DMS153 treated with DMSO at 0.1 percent for 48 hours (cell line): ENCODE data around the gene KAT7.
"Not testable (repeated sequence)": the region's sequence is repeated elsewhere in the genome, so short reads cannot be mapped to it uniquely, and the experiment has no call there.

ENCODE experiments used
- DNase-seq: peaks from one replicate; lab custom pipeline; 2025; ENCODE audit not compliant: unreplicated experiment; lab: John Stamatoyannopoulos, UW

The KAT7 gene

DNA sequence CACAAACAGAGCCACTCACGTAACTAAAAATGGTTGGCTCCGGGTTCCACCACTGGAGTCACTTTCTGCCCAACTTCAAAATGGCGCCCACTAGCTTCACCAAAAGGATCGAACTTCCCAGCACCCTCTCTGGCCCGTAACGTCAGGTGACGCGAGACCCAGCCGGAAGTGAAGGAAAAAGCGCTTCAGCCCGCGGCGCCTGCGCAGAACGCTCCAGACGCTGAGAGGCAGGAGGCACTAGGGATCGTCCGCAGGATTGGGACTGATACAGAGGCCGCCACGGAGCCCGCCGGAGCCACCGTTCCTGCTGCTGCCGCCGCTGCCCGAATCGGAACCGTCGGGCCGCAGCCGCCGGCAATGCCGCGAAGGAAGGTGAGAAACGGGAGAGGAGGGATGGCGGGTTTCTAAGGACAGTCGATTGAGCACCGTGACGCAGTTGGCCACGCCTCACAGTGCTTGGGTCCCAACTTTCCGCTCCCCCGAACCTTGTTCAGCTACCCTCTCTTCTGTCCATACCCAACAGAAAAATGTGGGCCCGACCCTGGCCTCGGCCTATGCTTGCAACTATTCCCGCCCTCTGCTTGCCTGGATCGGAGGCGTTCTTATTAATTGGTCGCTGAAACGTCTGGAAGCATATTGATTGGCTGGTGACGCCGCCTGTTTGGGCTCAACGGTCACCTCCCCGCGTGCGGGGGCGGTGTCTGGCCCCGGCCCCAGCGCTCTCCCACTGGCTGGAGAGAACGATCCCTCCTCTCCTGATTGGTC, at the start of gene KAT7:
TSS of gene KAT7 (plus strand) at position 204 of the 765 bp plus-strand sequence. CDS start at position 358, 154 bp downstream.
- peak; percentile 98 for DNase-seq

DNA sequence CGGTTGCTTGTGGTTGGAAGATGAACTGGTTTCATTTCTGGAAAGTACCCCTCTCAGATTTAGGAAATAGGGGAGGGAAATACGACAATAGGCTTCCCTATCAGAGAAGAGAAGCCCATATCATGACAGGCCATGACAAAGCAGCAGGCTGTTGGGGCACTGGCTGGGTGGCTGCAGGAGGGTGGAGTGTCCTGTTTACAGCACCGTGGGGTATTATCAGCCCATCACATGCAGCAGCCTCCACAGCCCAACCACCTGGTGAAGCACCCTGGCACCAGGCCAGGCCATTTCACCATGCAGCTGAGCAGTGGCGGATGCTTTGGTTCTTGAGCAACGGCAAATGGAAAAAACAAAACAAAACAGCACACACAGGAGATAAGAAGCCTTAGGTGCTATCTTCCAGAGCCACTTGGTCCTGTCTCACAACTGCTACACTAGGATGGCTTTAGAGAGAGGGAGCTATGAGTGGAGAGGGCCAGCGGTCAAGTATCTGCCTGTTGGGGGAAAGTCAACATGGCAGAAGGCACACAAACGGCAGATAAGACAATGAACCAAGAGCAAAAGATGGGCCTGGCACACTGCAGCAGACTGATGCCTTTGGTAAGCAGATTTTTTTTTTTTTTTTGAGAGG, 48.7 kb upstream of the KAT7 start:
- peak; percentile 87 for DNase-seq

DNA sequence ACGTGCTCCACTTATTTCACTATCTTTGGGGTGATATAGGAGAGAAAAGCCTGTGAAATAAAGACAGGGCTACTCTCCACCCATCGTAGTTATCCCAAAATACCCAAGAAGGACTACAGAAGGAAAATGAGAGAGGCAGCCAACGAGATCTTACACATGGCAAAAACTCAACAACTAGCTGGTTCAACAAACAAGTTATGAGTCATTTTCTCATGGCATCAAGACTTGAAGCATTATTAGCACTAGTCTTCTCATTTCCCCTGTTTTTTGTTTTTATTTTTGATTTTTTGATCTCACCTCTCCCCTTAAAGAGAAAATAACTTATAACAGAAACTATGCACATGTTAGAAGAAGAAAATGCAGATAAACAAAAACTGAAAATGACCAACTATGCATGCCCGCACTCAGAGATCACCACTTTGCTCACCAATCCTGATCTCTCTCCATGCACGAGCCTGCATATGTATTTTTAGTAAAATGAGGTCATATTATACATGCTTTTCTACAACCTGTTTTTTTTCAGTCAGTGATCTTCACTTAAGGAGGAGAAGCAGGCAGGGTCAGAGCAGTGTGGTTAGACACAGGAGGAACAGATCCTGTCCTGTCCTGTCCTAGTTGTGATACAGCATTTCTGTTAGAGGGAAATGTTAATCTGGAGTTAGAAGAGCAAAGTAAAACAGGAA, 47.3 kb upstream of the KAT7 start:
- no peak for DNase-seq

DNA sequence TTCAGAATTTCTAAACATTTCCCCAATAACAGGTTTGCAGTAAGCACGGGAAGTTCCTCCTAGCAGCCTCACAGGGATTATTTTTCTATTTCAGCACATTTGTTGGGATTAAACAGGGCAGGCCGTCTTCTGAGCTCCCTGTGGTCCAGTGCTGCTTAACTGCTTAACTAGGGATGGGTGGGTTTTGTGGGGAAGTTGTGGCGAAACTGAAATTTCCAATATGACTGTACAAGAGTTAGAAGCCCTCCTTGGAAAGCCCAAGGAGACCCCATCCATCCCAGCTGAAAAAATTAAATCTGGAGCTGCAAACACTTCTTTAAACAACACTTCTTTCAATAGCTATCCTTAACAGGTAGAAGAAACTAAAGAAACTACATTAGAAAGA, 46.8 kb upstream of the KAT7 start:
- DNase-seq: no peak

DNA sequence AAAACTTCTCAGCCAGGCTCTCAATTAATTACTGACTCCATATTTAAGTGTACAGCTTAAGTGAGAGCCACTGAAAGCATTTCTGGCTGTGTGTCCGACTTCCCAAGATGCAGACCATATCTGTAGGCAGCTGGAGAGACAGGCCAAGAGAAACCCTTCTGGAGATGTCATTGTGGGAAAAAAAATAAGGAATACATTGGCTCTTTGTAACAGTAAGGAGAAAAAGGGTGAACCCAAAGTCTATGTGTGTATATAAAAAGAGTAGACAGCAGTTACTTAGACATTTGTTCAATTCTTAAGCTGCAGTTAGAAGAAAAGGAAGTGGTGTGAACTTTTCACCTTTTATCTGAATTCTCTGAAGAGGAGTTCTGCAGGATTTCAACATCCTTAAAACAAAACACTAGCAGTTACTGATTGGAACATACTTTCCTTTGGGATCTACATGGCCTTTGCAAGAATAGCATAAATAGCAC, 46.3 kb upstream of the KAT7 start:
- DNase-seq: no peak

DNA sequence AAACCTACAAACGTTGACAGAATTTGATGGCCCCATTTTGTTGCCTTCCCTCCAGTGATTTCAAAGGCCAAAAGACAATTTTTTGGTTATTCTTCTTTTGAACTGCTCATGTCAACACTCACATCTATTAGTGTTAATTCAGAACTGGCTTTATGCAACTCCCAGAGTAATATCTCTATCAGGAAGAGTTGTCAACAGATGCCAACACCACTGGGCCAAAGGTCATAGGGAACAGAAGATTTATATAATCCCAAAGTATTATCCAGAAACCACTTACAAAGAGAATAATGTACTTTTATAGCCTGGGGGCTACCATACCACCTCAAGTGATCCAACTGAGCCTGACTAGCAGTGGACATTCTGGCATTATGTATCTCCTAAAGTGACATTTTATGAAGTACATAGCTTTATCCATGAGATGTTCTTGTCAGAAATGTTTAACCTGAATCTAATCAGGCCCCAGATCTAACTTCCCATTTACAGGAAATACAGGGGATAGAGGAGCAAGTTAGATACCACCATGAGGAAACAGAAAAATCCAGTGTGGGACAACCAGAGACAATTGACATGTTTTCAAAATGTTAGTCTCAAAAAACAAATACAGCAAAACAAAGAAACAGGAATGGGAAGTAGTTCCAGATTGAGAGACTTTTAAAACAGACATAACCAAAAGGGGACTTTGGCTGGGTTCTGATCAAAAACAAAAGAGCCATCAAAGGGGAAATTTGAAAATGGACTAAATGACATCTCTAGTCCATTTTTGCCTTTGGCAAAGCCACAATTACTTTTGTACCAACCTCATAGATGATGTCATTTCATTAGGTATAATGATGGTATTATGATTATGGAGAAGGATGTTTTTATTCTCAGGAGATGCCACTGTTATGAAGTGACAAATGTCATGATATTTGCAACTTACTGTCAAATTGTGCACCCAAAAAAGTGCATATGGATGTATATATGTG, 43.0 kb upstream of the KAT7 start:
- DNase-seq: no peak

DNA sequence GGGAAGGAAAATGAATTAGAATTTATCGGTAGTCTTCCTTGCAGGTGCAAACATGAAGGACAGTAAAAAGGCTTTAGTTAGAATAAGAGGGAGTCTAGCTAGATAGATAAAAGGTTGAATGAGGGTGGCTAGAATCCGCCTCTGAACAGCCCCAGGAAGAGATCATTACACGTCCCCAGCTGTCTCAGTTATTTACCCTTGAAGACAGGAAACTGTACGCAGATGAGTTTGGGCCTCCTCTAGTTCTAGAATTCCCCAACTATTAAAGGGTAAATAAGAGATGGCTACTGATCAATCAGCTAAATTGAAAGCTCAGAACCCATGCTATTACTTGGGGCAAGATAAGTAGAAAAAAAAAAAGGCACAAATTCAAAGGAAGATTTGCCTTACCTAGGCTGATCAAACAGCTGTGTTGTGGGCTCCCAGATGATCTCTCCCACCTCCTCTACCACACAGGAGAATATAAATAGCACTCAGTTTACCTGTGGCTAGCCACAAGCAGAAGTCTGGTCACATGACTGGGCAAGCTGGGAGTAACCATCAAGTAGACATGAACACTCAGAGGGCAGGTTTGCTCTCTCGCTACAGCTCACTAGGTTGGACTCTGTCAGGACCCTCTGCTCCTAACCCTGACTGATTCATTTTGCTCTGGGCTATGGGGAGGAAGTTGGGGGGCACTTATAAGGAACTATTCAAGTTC, 41.5 kb upstream of the KAT7 start:
- no peak for DNase-seq

DNA sequence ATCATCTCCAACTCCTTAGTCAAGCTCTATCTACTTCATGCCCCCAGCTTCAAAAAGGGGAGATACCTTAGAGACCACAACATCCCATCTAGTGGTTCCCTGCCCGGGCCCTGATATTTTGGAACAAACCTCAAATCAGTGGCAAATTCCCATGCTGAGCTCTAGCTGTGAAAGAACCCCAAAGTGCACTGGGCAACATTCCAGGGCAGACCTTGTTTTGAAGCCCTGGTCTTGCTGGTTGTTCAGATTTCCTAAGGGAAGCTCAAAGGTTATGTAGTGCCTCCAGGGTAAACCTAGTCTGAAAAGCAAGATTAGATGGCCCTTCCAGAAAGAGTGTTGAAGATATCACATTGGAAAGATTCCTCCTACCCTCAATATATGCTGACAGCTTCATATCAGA, 40.8 kb upstream of the KAT7 start:
- no peak for DNase-seq

DNA sequence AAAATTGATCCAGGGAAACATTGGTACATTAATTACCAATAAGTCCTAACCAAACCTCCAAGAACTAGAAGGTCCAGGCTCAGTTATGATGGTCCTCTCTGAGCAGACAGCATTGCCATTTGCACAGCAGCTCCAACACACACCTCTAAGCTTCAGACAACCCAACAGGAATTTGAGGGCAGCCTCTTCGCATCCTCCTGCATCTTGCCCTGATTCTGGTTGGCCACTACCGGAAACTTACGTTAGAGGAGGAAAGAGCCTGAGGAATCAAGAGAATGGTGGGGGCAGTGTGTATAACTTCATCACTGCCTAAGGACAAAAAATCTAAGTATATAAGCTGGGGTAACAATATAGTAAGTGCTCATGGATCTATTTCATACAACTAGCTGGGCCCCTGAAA, 40.3 kb upstream of the KAT7 start:
- DNase-seq: no peak

DNA sequence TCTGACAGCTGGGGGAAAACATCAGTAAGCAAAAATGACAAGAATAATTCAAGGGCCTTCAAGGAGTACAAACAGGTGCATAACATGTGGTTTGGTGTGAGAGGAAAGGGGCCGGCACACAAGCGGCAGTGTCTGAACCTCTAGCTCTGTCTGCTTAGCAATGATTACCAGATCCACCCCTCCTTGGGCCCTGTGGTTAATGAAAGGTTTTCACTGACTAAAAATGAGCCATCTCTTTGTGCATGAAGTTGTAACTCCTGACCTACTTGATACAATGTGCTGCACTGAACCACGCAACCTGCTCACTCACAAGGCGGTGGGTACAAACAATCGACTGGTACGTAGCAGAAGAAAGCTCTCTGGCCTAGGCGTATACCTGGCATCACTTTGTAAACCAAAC, 39.7 kb upstream of the KAT7 start:
- DNase-seq: no peak

DNA sequence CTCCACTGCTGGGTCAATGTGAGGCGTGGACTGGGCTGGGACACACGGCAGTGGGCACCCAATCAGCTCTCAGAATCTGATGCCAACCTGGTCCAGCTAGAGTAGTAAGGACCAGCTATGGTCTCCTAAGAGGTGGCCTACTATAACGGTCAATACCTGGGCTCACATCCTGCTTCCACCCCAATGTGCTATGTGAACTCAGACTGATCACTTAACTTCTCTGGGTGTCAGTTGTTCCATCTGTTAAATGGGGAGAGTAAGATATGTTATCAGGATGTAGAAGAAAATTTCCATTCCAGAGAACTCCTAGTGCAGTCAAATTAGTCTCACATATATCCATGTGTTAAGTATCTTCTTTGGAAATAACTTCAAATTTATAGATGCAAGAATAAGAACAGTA, 38.8 kb upstream of the KAT7 start:
- DNase-seq: no peak

DNA sequence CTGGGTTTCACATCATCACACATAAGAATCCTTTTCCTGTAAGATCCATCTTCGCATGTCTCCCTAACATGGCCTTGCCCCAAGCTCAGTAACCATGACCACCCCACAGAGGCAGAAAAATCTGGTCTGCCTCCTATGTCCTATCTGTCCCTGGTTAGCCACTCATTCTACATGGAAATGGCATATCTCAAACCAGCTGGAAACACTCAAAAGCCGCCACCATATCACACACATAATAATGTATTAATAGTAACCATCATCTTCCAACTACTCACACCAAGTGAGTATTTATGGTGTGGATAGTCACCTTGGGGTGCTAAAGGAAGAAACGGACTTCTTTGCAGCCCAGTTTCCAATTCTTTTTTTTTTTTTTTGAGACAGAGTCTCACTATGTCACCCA, 36.0 kb upstream of the KAT7 start:
- no peak for DNase-seq

DNA sequence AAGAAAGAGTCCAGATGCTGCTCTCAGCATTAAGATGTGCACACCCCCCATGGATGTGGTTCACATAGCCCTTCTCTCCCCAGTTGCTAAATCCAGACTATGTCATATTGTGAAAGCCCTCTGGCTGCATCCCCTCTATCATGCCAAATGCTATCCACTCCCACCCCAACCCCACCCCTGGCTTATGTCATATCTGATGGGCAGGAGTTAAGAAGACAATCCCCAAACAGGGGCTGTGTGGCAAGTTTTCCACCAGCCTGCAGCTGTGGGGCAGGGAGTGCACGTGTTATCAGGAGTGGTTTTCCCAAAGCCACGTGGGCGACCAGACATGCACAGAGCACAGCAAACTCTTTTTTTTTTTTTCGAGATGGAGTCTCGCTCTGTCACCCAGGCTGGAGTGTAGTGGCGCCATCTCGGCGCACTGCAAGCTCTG, 34.5 kb upstream of the KAT7 start:
- DNase-seq: no peak

DNA sequence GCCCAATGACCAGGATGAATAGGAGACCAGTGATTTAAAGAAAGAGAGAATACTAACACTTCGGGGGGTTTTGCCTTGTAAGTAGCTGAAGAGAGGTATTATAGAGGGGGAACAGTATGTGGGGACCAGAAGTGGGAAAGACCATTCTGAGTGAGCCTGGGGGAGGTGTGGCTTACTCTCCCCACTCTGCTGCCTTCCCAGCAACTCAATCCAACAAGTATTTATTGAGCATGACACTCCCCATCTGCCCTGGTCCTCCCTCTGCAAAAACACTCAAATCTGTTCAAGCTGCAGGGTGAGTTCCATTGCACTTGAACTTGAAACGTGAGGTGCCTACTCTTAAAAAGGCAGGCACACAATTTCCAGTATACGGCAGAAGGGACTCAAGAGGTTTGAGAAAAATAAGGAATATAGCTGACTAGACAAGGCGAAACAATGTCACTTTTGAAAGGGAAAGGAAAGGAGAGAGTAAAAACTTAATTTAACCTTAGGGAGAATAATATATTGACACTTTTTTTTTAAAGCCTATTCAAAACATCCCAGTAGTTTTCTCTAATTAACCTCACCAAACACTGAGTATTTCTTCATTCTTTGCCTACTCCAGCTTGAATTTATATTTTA, 32.7 kb upstream of the KAT7 start:
- DNase-seq: no peak

DNA sequence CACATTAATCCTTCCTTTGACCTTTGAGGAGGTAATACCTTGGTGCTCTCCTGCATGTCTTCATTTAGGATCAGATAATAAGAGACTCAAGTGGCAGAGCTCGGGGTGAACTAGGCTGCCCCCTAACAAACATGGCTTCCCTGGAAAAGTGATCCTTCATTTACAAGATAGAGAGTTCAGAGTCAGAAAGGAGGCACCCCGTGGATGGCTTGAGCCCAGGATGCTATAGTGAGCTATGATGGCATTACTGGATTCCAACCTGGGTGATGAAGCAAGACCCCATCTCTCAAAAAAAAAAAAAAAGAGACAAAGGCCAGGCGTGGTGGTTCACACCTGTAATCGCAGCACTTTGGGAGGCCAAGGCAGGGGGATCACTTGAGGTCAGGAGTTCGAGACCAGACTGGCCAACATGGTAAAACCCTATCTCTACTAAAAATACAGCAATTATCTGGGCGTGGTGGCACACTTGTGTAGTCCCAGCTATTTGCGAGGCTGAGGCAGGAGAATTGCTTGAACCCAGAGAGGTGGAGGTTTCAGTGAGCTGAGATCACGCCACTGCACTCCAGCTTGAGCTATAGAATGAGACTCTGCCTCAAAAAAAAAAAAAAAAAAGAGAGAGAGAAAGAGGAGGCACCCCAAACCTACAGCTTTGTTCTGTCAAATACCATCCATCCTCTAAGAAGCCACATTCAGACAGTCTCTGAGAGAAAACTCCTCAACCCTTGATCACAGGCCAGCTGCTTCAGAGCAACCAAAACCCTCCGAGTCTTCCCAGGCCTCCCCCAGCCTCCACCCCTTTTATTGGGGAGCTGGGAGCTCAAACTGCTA, 31.9 kb upstream of the KAT7 start:
- no peak for DNase-seq

DNA sequence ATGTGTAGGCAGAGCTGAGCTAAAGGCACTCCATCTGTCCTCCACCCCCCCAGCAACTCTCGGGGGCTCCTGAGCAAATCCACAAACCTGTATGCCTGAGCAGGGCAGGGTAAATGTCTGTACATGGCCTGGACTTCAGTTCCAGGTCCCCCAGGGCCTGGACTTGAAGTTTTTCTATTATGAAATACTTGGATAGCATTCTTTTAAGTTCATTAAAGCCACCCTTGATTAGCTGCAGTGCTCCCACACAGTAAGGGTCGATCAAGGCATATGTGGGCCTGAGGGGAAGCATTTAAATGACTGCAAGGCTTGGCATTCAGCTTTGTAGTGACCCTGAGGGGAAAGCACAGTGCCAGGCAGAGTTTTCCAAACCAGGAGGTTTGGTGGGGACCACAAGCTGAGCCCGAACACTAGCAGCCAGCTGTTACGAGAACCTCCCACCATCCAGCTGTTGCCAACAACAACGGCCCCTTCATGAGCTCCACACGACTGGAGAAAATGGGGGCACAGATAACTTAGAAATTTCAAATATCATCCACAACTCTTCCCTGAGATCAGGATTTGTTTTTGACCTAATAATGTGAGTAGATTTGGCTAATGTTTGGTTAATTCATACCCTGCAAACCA, 31.2 kb upstream of the KAT7 start:
- DNase-seq: no peak

DNA sequence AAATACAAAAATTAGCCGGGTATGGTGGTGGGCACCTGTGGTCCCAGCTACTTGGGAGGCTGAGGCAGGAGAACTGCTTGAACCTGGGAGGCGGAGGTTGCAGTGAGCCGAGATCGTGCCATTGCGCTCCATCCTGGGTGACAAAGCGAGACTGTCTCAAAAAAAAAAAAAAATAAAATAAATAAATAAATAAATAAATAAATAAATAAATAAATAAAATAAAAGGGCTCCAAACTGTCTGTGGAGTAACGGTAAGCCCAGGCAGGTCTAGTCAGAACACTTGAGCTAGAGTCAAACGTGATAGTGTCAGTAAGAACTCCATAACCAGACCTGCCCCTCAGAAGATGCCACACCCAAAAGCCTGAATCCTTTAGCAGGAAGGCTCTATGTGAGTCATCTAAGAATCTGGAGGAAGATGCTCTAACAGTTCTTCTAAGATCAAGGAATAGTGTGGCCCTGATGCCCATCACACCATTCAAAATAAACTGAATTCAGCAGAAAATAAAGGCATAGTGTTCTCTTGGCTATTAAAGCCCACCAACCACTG, 29.9 kb upstream of the KAT7 start:
- not testable (repeated sequence) for DNase-seq

DNA sequence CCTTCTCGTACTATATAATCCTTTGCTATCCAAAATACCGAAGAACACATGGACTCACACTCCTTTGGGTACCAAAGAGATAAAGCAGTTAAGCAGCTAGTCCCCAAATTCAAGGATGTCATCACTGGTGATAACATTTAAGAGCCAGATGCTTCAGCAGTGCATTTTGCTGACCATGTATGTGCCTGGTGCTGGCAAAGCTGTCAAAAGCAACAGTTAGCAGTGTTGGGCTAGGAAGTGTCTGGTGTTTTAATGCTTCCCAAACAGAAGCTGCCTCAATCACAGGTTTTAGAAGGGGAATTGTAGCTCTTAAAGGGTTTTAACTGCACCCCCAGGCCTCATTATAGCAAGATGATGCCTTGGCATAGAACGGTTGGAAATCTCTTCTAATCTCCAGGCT, 29.3 kb upstream of the KAT7 start:
- no peak for DNase-seq
